ENCODE measurements around the gene TXNDC9.
"Not testable (repeated sequence)": the region's sequence is repeated elsewhere in the genome, so short reads cannot be mapped to it uniquely, and the experiment has no call there.

The TXNDC9 gene, protein sequence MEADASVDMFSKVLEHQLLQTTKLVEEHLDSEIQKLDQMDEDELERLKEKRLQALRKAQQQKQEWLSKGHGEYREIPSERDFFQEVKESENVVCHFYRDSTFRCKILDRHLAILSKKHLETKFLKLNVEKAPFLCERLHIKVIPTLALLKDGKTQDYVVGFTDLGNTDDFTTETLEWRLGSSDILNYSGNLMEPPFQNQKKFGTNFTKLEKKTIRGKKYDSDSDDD

DNA sequence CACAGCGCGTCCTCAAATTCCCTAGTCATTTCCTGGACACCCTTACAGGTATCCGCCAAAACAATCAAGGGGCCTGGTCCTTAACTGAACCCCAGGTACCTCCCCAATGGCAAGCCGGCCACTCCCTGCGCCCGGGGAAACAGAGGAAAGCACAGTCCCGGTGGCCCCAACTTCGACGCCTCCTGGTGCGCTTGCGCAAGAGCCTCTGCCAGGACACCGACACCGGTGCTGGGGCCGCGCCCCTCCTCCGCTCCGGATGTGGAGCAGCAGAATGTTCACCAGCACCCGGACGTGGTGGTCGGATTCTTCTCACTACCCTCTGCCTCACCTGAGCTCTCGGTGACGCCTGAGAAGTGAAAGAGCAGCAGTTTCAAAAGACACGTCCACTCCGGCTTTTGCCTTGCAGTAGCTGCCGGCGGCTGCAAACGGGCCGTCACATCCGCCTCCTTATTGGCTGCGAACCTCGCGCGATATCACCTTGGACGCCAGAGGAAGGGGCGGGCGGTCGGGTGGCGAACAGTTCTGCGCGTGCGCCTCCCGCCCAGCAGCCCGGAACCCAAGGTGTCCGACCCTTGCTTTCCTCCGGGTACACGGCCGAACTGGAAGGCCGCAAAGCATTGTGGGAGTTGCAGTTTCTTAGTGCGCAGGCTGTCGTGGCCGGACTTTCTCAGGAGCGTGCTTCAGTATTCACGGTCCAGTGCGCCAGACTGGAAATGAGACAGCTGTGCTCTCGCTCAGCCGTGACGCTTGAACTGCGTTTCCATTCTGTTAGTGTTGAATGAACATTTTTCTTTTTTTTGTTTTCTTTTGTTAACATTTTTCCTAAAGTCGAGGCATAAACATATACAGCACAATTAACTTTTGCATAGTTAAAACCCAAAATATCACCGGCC lies at the start of gene TXNDC9:
TXNDC9 (minus strand) TSS at position 423 of the 893 bp plus-strand sequence. CDS start 3,123 bp downstream, outside the sequence.
- peak; percentile 100 for DNase-seq (ENCODE audit: low read depth)

DNA sequence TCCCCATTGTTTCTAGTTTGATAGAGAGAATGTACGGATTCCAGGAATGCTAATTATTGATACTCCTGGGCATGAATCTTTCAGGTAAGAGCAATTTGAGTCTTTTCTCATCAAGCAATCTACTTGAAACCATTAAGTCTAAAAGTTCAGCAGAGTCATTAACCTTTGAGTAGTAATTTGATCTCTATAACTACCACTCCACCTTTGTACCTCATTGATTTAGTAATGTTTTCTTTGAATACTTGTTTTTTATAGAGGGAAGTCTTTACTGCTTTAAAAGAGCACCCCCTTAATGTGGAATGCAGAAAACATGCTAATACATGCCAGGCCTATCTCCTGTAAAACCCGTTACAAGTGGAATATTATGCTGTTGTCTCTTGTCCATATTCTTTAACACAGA lies 46.0 kb upstream of the TXNDC9 start:
- DNase-seq (ENCODE audit: low read depth) = no peak

DNA sequence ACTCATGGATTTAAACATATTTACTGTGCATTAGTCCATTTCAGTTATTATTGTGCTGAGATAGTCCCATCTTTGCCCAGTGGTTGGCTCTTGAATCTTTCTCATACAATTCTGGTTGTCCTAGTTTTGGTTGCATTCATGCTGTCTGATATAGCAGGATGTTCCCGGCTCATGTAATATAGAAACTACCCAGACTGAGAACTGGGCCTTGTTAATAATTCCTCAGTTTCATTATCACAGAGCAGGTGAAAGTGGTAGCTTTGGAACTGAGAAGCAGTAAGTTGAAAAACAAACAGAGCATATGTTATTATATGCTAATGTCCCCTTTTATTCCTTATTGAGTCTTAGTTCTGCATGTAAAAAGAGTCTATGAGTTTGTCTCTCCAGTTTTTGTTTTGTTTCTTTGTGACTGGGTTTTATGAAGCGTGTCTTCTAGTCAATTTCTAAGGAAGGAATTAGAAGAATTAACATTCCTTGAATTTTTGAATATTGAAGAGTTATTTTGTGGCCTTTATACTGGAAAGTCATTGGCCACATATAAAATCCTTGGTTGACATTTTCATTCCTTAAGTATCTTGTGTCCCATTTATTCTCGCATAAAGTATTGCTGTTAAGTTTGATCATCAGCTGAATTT lies 44.4 kb upstream of the TXNDC9 start:
- no peak for DNase-seq (ENCODE audit: low read depth)

DNA sequence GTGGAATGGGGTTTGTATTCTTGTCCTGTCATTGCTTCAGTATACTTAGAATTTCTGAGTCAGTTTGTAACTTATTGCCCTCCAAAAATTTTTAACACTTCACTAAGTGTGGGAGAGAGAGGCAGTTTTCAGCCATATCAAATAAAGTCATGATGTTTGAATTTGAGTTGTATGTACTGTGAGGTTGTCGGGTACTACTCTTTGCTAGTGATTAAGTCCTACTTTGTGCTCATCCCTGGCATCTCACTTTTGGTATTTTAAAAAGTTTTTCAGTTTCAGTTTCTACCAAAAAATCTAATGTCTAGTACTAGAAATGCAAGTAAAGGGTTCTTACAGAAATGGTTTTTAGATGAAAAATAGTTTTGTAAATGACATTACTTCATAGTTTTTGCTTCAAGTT lies 41.7 kb upstream of the TXNDC9 start:
- no peak for DNase-seq (ENCODE audit: low read depth)

DNA sequence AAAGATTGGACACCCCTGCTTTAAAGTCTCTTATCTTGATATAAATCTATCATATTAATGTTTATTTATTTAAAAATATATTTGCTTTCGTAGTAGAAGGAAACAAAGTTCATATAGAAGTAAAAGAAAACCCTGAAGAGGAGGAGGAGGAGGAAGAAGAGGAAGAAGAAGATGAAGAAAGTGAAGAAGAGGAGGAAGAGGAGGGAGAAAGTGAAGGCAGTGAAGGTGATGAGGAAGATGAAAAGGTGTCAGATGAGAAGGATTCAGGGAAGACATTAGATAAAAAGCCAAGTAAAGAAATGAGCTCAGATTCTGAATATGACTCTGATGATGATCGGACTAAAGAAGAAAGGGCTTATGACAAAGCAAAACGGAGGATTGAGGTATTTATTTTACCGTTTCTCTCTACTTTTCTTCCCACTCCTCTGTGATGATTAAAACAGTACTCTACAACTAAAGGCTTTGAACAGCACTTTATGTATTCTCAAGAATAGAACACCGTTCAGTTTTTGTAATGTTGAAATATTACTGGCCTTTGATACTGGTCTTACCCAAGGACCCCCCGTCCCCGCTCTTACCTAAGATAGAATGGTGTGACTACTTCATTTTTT lies 40.2 kb upstream of the TXNDC9 start:
- no peak for DNase-seq (ENCODE audit: low read depth)

DNA sequence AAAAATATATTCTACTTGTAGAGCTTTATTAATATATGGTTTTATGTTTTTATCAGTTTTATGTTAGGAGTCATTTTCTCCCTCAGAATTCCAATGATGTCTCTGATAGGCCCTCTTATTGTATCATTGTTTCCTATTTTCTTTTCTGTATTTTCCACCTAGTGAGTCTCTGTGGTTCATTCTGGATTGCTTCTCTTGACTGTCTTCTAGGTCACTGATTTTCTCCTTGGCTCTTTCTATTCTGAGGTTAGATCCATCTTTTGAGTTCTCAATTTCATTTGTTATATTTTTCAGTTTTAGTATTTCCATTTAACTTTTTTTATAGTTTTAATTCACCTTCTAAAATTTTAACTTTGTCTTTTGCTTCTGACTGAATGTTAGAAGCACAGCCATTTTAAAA lies 38.6 kb upstream of the TXNDC9 start:
- DNase-seq (ENCODE audit: low read depth) = no peak

DNA sequence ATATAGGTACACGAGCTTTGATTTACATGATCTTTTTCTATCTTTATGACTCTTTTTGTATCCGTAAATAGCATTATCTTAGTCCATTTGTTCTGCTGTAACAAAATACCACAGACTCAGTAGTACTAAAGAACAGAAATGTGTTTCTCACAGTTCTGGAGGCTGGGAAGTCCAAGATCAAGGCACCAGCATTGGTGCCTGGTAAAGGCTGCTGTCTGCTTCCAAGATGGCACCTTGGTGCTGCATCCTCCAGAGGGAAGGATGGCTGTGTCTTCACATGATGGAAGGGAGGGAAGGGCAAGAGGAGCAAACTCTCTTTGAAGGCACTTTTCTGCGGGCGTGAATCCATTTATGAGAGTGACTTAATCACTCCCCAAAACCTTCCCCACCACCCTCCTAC lies 37.0 kb upstream of the TXNDC9 start:
- no peak for DNase-seq (ENCODE audit: low read depth)

DNA sequence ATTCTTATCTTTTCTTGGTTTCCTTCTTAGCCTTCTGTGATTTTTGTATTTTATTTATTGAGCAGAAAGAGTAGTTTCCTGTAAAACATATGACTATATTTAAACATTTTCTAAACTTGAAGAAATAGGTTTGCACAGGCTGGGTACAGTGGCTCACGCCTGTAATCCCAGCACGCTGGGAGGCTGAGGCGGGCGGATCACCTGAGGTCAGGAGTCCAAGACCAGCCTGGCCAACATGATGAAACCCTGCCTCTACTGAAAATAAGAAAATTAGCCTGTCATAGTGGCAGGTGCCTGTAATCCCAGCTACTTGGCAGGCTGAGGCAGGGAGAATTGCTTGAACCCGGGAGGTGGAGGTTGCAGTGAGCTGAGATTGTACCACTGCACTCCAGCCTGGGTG lies 32.7 kb upstream of the TXNDC9 start:
- not testable (repeated sequence) for DNase-seq (ENCODE audit: low read depth)

DNA sequence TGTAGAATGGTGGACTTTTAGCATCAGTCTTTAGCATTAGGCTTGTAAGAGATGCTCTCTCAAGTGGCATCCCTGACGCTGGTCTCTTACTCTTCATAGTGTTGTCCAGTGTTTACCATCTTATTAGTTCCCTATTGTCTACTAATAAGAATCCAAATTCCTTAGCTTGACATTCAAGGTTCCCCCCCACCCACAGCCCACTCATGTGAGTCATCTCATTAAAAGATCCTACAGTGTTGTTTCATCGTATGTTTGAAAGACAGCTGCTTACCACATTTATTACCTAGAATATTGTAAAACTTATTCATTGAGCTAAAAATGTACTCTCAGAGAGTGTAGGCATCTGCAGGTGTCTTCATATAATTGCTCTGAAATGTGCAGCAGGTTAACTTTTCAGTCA lies 29.5 kb upstream of the TXNDC9 start:
- DNase-seq (ENCODE audit: low read depth) = no peak

DNA sequence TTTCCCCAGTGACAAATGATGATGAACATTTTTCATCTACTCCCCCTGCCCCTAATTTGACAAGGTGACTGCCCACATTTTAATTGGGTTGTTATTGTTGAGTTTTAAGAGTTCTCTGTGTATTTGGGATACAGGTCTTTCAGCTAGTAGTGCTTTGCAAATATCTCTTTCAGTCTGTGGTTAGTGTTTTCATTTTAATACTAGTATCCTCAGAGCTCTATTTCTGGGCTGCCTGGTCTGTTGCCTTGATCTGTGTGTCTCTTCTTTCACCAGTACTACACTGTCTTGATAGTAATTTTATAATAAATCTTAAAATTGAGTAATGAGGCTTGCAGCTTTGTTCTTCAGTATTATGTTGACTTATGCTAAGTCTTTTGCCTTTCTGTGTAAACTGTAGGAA lies 20.7 kb upstream of the TXNDC9 start:
- no peak for DNase-seq (ENCODE audit: low read depth)

DNA sequence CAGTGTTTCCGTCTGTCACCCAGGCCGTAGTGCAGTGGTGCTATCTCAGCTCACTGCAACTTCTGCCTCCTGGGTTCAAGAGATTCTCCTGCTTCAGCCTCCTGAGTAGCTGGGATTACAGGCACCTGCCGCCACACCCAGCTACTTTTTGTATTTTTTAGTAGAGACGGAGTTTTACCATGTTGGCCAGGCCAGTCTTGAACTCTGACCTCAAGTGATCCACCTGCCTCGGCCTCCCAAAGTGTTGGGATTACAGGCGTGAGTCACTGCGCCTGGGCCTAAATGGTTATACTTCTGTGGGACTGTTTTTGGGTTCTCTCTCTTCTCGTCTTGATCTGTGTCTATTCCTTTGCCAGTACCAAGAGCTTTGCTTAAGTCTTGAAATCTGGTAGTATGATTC lies 18.7 kb upstream of the TXNDC9 start:
- not testable (repeated sequence) for DNase-seq (ENCODE audit: low read depth)

DNA sequence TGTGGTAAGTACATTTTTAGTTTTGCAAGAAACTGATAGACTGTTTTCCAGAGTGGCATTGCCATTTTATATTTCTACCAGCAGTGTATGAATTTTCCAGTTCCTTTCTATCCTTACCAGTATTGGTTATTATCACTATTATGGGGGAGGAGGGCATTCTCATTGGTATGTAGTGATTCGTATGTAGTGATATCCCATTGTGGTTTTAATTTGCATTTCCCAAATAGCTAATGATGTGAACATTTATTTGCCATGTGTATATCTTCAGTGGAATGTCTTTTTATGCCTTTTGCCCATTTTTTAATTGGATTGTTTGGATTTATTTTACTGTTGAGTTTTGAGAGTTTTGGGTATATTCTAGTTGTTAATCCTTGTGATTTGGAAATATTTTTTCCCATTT lies 17.9 kb upstream of the TXNDC9 start:
- DNase-seq (ENCODE audit: low read depth) = peak; percentile 7

DNA sequence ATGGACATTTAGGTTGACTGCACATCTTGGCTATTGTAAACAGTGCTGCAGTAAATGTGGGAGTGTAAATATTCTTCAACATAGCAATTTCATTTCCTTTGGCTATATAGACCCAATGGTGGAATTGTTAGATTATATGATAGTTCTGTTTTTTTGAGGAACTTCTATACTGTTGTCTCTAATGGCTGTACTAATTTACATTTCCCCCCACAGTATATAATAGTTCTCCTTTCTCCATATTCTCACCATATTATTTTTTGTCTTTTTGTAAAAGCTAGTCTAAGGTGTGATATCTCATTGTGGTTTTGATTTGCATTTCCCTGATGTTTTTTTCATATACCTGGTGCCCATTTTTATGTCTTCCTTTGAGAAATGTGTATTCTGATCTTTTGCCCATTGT lies 14.1 kb upstream of the TXNDC9 start:
- DNase-seq (ENCODE audit: low read depth) = no peak

DNA sequence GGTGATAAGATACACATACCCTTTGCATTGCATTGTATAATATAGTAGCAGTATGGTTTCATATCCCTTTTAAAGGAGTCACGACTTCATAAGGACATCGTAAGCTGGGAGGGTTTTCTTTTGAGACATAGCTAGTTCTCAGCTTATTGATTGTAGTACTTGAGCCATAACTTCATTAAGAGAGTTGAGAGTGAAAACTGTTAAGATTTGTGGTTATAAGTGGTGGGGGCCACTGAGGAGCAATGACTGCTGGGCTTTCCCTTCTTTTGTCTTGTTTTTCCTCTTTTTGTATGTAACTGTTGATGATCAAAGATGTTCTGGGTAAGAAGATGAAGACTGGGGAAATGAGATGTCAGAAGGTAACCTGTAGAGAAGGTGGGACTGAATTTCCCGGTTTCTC lies 12.0 kb upstream of the TXNDC9 start:
- DNase-seq (ENCODE audit: low read depth) = no peak

DNA sequence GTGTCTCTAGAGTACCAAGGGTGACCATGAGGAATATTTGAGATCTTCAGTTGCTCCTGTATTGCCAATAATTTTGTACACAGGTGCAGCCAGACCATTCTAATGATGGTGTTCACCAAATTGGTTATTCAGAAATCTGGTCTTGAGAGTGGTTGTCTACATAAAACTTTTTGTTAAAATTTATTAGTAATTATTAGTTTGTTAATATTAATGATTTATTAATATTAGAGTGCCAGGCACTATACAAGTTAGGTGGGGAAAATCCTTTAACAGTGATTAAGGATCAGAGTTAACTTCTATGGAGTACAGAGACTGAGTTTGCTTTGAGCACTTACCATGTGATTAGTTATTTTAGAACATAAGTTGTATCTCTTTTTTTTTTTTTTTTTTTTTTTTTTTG lies 10.1 kb upstream of the TXNDC9 start:
- DNase-seq (ENCODE audit: low read depth) = no peak

DNA sequence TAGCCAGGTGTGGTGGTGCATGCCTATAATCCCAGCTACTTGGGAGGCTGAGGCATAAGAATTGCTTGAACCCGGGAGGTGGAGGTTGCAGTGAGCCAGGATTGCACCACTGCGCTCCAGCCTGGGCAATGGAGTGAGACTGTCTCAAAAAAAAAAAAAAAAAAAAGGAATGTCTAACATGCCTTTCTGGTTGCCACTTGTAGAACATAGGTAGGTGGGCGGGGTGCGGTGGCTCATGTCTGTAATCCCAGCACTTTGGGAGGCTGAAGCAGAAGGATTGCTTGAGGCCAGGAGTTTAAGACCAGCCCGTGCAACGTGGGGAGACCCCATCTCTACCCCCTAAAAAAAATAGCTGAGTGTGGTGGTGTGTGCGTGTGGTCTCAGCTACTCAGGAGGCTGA lies 9.3 kb upstream of the TXNDC9 start:
- not testable (repeated sequence) for DNase-seq (ENCODE audit: low read depth)

DNA sequence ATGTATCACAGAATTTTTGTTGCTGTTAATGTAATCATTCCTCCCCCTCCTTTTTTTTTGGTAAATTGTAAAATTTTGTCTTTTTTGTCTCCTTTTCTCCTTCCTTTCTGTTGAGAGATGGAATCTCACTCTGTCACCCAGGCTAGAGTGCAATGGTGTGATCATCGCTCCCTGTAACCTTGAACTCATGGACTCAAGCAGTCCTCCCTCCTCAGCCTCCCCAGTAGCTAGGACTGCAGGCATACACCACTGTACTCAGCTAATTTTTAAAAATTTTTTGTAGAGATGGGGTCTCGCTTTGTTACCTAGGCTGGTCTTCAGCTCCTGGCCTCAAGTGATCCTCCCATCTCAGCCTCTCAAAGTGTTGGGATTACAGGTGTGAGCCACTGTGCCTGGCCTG lies 6.4 kb upstream of the TXNDC9 start:
- DNase-seq (ENCODE audit: low read depth) = no peak

DNA sequence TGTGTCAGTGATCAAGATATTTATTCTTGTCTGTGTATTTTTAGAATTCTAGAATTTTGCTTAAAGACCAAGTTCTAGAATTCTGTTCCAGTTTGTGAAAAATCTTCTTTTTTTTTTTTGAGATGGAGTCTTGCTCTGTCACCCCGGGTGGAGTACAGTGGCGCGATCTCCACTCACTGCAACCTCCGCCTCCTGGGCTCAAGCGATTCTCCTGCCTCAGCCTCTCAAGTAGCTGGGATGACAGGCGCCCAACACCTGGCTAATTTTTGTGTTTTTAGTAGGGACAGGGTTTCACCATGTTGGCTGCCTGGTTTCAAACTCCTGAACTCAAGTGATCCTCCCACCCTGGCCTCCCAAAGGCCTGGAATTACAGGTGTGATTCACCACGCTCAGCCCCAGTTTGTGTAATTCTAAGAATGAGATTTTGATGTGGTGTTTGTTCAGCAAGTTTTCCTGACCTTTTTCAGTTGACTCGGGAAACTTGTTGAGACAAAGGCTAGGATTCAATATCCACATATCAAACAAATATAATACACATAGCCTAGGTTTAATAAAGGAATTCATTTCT lies 4.6 kb upstream of the TXNDC9 start:
- no peak for DNase-seq (ENCODE audit: low read depth)

DNA sequence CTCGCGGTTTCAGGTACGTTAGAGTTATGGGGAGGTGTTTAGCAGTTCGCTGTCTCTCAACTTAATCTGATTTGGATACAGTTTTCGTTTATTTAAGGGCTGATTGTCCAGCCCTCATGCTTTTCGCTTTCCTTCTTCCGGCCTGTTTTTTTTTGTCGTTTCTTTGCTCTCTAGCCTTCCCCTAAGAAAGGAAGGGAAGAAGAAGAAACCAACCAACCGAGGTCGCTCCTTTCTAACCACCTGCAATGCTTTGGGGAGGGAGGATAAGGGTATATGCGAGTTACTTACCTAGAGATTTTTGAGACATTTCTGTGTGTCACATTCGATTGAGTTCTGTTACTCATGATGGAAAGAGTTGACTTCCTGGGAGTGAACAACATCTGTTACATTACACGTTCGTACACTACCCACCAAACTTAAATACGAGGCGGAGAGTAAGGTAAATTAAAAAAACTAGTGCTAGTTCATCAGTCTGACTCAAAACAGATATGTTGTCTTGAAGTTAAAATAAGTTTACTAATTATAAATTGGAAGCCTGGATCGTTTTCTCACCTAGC lies 2.0 kb upstream of the TXNDC9 start:
- DNase-seq (ENCODE audit: low read depth) = peak; percentile 5

DNA sequence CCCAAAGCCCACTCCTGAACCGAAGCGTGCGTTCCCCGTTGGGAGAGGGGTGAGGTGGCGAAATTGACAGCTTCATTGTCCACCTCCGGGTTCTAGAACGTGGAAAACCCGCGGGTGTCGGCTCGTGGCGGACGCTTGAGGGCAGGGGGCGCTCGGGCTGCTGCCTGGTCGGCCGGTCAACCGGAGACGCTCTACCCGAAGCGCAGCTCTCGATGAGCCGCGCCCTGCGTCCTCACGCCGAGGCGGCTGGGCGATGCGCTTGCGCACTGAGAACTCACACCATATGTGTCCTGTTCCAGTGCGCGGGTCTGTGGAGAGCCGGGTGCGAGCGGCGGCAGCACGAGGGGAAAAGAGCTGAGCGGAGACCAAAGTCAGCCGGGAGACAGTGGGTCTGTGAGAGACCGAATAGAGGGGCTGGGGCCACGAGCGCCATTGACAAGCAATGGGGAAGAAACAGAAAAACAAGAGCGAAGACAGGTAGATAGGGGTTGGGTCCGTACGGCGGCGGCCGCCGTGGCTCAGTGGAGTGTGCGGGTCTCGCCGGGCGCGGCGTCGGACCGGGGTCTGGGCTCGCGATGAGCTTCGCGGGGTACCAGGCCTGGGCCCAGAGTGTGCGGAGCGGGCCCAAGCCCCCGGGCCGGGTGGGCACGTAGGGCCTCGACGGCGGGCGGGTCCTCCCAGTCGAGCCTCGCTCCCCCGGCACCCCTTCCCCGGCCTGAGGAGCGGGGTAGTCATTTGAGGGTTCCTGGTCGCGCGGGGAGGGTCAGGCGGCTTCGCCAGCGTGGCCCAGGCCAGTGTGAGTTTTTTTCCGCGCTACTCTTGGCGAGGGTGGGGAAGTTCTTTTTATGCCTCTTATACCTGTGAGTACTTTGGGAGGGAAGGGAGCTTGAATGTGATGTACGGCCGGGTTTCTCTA lies 1.2 kb upstream of the TXNDC9 start, which contains the start of gene EIF5B:
EIF5B (plus strand) TSS at position 277 of the 916 bp plus-strand sequence; CDS start at position 443, 166 bp downstream.
- DNase-seq (ENCODE audit: low read depth) = peak; percentile 96

DNA sequence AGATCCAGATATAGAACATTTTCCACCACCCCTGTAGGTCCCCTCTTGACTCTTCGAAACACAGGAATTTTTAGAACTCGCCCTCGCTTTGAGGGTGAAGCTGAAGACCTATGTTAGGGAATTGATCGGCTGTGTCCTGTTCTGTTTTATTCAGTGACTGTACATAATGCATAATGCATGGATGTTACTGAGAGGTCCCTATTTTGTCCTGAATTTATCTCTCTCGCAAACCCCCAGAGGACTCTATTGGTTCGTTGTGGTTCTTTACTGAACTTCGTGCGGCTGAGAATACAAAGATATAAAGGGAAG lies 625 bp upstream of the TXNDC9 start:
- DNase-seq (ENCODE audit: low read depth) = no peak
